ENCODE data around the gene MEX3D.

The MEX3D gene

DNA sequence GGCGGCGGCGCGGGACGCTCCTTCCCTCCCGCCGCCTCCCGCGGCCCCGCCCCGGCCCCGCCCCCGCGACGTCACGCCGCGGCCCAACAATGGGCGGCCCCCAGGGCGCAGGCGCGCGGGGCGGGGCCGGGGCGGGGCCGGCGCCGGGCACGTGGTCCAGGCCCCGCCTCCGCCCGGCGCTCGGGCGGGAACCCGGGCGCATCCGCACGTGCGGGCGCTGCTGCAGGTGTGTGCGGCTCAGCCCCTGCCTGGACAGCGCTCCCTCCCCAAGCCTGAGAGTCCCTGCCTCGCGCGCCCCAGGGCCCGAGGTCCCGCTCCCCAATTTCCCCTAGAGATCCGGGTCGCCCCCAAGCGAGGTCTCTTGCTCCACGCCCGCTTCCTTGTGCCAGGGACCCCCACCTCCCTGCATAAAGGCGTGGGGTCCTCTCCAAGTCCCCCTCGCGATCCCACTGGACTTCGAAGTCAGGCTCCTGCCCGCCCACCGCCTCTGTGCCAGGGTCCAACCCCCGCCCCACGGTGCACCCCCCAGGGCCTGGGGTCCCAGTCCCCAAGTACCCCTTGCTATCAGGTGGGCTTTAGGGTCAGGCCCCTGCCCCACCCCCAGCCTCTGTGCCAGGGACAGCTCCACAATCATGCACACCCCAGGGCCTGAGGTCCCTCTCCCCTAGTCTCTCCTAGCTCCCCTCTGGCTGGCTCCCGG, at the start of gene MEX3D:
TSS of gene MEX3D (minus strand) at position 6 of the 700 bp plus-strand sequence. CDS start 267 bp downstream, outside the sequence.
- peak in 9 of 10 donors; percentile 29 to 94 (median 60) for DNase-seq
- intact Hi-C loops (cut with DNase I), result loop anchor here (5.0 kb wide), 2 partner anchors 39 to 84 kb away; partner anchors contain the start of genes TCF3 and UQCR11

DNA sequence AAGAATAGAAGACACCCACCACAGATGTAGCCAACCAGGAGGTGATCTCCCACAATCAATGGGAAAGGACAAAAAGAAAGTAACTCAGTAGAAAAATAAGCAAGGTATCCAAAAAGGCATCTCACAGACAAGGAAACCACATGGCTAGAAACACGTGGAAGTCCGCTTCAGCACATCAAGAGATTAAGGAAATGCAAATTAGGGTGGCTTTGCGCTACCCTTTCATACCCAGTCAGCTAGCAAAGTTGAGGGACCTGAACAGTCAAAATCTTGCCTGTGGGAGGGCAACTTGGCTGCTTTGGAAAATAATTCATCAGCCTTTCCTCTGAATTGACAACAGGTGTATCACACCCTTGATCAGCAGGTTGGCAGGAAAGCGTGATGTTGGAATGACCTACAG, 48.8 kb upstream of the MEX3D start:
- DNase-seq, result no peak
- intact Hi-C loops (cut with DNase I), result no loop called here

DNA sequence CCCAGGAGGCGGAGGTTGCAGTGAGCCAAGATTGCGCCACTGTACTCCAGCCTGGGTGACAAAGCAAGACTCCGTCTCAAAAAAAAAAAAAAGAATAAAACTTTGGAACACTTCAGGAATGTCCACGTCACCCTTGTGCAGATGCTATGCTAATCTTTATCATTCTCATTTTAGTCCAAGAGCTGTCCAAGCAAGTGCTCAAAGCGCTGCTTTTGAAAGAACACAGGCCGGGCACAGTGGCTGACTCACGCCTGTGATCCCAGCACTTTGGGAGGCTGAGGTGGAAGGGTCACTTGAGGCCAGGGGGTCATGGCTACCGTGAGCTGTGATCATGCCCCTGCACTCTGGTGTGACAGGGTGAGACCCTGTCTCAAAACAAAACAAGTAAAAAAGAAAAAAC, 48.3 kb upstream of the MEX3D start:
- DNase-seq, result no peak
- intact Hi-C loops (cut with DNase I), result no loop called here

DNA sequence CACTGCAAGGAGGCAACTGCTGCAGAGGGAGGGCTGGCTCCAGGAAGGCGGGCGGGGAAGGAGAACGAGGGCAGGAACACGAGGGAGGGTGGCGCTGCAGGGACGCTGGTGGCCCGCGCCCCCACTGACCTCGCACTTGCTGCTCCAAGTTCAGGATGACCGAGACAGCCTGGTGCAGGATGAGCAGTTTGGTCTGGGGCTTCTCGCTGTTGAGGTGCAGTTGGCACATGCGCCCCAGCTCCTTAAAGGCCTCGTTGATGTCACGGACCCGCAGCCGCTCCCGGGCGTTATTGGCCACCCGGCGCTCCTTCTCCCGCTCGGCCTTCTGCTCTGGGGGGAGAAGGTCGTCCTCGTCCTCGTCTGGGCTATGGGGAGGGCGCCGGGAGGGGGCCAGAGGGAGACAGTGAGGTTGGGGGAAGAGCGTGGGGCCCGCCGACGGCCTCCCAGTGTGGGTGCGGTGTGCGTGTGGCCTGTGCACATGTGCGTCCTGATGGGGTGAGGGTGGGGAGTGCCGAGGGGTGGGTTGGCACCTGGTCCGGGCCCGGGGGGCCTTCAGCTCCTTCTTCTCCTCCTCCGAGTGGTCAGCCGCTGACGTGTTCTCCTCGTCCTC, 47.1 kb upstream of the MEX3D start:
- intact Hi-C loops (cut with DNase I), result no loop called here
- DNase-seq, result no peak

DNA sequence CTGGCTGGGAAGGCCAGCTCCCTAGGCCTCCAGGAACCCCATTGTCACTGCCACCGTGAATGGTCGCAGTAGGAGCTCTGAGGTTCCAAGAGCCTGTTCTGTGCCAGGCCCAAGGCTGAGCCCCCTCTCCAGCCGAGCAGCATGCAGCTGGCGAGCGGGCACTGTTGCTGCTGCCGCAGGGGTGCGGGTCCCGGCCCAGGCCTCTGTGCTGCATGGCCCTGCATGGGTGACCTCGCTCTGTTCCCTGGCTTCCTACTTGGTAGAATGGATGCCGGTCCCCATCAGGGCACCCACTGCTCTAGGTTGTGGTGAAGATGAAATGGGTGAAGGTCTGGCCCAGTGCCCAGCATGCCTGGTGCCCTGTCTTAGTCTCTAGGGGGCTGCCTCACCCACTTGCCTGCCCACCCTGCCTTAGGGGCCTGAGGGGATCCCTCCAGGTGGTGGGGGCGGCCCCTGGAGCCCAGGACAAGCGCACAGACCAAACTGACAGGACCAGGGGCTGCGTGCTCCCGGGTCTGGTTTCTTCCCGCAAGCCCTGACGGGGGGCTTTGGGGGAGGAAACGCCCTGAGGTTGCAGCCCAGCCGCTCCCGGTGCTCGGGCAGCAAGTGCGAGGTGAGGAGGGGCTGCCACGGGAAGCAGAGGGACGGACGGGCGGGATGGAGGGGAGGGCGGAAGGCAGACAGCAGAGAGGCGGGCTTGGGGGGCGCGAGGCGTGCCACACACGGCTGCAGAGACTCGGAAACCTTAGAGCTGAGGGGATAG, 45.9 kb upstream of the MEX3D start:
- intact Hi-C loops (cut with DNase I), result no loop called here
- DNase-seq, result no peak

DNA sequence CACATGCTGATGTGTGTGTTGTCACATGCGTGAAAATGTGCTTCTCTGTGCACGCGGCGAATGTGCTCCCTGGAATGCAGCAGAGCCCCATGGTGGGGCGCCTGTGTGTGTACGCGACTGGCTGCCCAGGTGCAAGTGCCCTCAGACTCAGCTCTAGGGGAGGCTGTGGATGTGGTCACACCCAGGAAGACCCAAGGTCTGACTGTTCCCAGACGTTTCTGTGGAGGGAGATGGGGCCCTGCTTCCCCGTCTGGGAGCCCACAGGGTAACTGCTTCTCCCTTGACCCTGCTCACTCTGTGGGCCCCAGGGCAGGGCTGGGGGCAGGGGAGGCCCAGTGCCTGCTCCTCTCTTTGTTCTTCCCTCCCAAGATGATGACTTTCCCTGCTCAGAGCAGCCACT, 45.0 kb upstream of the MEX3D start:
- intact Hi-C loops (cut with DNase I), result no loop called here
- no peak for DNase-seq

DNA sequence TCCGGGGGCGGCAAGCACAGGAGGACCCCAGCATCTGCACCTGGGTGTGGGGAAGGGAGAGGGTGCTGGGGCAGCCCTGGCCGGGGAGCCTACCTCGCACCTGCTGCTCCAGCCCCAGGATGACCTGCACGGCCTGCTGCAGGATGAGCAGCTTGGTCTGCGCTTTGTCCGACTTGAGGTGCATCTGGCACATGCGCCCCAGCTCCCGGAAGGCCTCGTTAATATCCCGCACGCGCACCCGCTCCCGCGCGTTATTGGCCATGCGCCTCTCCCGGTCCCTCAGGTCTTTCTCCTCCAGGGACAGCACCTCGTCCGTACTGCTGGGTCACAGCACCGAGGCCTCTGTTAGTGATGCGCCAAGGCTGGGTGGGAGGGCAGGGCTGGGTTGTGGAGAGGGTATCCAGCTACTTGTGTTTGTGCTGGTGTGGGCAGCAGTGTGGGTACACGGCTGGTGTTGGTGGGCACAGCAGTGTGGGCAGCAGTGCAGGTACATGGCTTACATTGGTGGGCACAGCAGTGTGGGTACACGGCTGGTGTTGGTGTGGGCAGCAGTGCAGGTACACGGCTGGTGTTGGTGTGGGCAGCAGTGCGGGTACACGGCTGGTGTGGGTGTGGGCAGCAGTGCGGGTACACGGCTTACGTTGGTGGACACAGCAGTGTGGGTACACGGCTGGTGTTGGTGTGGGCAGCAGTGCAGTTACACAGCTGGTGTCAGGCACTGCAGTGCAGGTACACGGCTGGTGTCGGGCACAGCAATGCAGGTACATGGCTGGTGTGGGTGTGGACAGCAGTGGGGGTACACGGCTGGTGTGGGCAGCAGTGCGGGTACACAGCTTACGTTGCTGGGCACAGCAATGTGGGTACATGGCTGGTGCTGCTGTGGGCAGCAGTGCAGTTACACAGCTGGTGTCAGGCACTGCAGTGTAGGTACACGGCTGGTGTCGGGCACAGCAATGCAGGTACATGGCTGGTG, 44.3 kb upstream of the MEX3D start:
- intact Hi-C loops (cut with DNase I), result no loop called here
- no peak for DNase-seq

DNA sequence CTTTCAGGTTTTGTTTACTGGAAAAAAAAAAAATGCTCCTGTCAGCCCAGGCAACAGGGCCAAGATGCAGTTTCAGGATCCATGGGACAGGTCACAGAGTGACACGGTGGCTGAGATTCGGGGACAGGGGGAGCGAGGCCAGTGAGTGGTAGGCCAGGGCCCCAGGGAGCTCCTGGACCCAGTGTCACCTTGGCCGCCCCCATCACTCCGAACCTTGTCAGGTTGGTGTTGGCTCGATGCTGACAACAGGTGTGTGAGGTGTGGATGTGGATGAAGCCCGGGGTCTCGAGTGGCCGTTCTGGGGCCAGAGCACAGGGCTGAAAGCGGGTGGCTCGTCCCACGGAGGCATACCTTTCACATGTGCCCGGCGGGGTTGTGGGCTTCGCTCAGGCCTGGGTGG, 43.2 kb upstream of the MEX3D start:
- no peak for DNase-seq
- intact Hi-C loops (cut with DNase I), result no loop called here

DNA sequence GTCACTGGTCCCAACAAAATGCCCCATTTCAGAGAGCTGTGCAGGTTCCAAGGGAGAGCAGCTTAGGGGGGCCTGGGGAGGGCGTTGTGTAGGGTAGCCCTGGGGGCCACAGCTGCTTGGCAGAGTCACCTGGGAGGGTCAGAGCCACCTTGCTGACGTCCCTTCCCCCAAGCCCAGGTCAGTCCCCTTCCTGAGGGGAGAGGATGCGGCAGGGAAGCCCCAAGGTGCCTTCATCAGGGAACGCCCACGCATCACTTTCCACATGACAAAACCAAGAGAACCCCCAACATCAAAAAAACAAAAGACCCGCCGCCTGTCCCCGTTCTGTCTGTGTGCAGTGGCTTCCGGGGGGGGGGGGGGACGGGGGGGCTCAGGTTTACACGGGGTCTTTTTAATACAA, 42.5 kb upstream of the MEX3D start:
- no peak for DNase-seq
- intact Hi-C loops (cut with DNase I), result no loop called here

DNA sequence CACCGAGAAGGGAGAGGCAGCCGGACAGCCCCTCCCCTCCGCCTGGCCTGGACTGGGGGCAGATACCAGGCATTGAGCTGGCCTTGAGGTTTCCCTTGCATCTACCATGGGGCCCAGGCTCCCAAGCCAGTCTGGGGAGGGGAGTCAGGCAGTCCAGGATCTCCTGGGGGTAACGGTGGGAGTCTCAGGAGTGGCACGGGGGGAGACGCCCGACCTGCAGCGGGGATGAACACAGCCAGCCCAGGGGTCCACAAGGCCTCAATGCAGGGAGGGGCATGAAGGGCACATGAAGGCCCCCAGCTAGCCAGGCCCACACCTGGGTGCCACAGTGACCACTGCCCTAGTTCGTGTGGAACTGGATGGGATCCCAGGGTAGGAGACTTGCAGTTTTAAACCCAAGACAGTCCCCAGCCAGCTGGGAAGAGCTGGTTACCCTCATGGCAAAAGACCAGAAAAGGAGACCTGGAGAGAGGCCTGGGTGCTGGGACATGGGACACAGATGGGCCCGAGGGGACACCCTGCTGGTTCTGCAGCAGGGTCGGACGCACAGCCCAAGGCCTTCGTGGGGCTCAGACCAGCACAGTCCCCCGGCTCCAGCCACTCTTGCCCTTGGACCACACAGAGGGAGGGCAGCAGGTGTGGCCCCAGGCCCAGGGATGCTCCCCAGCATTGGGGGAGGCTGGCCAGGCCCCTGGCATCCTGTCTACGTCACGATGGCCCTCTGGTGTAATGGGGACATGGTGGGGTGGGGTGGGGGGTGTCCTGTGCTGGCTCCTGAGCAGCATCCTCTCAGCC, 41.8 kb upstream of the MEX3D start:
- DNase-seq, result no peak

DNA sequence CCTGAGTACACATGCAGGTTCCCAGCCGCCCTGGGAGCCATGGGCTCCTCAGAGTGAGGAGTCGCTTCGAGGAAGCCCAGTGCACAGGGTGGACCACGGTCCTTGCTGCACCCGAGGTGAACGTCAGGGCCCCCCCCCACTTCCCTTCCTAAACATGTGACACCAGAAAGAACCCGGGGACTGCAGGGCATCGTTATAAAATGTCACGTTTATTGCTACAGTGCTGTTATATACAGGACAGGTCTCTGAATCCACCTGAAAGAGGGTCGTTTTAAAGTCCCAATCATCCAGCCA, 40.9 kb upstream of the MEX3D start:
- intact Hi-C loops (cut with DNase I), result loop anchor here (5.0 kb wide), 1 partner anchor 42 kb away; the partner anchor contains the start of gene MEX3D

More for the DNA sequence above, 41.8 kb upstream of the MEX3D start:
- intact Hi-C loops (cut with DNase I), result loop anchor here (5.0 kb wide), 1 partner anchor 43 kb away; the partner anchor contains the start of gene MEX3D

DNA sequence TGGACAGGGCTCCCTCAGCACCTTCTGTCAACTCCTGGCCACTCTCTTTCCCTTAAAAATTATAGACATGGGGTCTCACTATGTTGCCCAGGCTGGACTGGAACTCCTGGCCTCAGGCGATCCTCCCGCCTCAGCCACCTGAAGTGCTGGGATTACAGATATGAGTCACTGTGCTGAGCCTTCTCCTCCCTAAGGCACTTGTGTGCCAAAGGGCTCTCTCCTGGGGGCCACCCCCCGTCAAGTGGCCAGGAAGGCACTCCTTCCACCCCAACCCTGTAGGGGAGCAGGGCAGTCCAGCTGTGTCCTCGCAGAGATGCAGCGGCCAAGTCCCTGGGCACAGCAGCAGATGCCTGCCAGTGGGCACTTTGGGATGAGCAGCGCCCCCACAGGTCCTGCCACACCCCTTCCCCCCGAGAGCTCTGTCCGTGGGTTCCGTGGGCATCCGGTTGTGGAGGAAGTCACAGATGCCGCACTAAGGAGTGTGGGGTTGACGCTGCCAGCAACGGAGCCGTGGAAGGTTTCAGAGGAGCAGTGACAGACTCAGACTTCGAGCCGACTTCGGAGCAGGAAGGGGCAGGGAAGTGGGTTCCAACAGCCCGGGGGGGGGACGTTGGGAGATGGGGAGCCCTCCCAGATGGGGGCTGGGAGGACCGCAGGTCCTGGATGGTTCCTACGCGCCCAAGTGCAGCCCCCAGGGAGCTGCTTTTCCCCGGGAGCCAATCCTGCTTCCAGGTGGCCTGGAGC, 40.4 kb upstream of the MEX3D start:
- intact Hi-C loops (cut with DNase I), result loop anchor here (5.0 kb wide), 1 partner anchor 41 kb away; the partner anchor contains the start of gene MEX3D
- no peak for DNase-seq

More for the DNA sequence above, 40.9 kb upstream of the MEX3D start:
- no peak for DNase-seq

DNA sequence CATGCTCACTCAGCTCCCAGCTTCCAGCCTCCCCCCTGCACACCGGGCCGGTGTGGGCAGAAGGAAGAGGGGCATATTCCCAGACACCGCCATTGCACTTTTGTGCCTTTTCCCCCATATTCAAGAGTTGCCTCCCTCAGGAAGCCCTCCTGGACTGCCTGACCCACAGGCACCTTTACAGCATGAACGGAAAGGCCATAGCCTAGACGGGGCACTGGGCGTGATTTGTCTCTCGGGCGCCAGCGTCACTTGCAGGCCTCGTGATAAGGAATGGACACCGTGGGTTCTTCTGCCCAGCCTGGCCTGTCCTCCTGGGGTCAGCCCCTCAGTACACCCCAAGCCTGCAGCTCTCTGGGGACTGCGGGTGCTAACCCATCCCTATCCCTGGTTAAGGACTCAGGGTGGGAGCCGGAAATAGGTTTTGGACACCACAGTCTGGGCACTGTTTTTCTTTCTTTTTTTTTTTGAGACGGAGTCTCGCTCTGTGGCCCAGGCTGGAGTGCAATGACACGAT, 38.1 kb upstream of the MEX3D start:
- intact Hi-C loops (cut with DNase I), result loop anchor here (5.0 kb wide), 1 partner anchor 39 kb away; the partner anchor contains the start of gene MEX3D
- no peak for DNase-seq

DNA sequence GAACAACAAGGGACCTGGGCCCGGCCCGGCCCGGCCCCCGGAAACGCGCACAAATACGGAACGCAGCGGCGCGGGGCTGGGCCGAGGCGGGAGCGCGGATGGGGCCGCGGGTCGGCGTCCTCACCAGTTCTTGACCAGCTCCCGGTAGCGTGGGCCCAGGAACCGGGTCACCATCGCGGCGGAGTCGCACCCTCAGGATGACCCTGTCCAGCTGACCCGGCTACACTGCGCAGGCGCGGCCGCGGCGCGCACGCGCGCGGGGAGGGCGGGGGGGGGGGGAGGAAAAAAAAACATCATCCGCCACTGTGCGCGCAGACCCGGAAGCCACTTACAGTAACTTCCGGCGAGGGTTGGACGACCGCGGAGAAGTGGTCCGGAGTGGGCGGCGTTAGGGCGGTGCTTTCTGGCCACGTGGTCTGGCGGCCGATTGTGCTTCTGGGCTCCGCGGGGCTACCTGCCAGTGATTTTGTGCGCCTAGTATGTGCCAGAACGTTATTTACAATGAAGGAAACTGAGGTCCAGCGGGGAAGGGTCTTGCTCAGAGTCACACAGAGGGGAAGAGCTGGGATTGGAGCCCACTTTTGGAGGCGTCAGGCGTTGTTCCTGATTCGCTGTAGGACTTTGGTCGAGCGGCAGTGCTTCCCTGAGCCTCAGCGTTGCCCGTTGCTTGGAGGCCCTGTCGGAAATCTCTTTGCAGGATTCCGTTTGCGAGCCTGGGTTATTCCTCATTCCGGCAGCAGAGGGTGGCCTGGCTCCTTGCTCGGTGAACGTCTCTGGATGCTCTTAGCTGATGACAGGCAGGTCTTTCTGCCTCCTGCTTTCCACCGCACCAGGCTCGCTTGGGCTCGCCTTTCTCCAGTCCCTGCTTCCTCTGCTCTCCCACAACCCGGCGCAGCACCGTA, 37.4 kb upstream of the MEX3D start, which contains the start of gene UQCR11:
TSS of gene UQCR11 (minus strand) at position 227 of the 902 bp plus-strand sequence. CDS start at position 174, 53 bp downstream.
- peak; percentile 91 to 99 (median 97) for DNase-seq
- intact Hi-C loops (cut with DNase I), result loop anchor here (1.0 to 5.0 kb wide), 3 partner anchors 12 to 47 kb away; partner anchors contain the start of genes MEX3D and TCF3

DNA sequence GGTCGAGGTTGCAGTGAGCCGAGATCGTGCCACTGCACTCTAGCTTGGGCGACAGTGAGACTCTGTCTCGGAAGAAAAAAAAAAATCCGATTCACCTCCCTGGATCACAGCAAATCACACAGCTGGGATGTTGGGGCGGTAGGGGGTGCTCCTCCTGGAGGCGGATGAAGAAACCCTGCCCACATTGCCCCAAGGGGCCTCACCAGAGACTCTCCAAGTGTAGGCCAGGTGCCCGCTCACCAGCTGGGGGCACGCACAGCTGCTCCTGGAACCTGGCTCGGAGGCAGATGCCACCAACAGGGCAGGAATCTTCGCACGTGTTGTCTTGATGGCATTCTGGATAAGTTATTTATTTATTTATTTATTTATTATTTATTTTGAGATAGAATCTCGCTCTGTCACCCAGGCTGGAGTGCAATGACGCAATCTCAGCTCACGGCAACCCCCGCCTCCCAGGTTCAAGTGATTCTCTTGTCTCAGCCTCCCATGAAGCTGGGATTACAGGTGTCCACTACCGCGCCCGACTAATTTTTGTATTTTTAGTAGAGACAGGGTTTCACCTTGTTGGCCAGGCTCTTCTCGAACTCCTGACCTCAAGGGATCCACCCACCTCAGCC, 34.1 kb upstream of the MEX3D start:
- DNase-seq, result no peak
- intact Hi-C loops (cut with DNase I), result no loop called here

DNA sequence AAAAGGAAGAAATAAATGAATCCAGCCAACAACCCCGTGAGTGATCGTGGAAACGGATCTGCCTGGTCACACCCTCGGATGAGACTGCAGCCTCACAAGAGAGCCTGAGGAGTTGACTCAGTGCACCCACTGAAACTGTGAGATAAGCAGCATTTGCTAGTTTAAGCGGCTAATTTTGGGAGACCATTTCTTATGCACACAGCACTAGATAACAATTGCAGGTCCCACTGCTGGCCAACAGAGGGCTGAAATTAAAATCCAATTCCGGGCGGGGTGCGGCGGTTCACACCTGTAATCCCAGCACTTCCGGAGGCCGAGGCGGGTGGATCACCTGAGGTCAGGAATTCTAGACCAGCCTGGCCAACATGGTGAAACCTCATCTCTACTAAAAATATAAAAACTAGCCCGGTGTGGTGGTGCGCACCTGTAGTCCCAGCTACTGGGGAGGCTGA, 33.5 kb upstream of the MEX3D start:
- intact Hi-C loops (cut with DNase I), result no loop called here
- no peak for DNase-seq

DNA sequence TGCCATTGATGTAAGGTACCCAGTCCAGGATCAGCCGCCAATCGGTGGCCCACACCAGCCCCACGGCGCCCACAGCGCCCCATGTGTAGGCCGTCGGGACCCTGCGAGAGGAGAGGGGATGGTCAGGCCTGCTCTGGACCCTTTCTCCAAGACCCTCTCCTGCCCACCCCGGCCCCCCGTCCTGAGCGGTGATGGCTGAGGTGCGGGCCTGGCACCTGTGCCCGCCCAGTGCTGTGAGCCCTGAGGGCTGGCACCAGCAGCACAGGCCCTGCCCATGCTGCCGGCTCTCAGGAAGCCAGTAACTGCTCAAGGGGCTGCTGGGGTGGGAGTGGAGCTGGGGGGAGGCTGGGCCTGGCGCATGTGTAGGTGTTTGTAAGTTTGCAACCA, 31.3 kb upstream of the MEX3D start:
- intact Hi-C loops (cut with DNase I), result no loop called here
- DNase-seq, result peak in 1 of 10 donors; percentile 70
